GM19043 (cell line): ENCODE measurements around the gene MYMX.
A peak's percentile ranks its signal among the peaks of the same experiment; 100 is the strongest.

Source experiments
- ATAC-seq: cut with Tn5 transposase; IDR thresholded peaks from one replicate; pipeline ENCODE4 v1.9.1; 2021; ENCODE audit warnings: low read depth; ENCODE audit not compliant: unreplicated experiment

The MYMX gene

DNA sequence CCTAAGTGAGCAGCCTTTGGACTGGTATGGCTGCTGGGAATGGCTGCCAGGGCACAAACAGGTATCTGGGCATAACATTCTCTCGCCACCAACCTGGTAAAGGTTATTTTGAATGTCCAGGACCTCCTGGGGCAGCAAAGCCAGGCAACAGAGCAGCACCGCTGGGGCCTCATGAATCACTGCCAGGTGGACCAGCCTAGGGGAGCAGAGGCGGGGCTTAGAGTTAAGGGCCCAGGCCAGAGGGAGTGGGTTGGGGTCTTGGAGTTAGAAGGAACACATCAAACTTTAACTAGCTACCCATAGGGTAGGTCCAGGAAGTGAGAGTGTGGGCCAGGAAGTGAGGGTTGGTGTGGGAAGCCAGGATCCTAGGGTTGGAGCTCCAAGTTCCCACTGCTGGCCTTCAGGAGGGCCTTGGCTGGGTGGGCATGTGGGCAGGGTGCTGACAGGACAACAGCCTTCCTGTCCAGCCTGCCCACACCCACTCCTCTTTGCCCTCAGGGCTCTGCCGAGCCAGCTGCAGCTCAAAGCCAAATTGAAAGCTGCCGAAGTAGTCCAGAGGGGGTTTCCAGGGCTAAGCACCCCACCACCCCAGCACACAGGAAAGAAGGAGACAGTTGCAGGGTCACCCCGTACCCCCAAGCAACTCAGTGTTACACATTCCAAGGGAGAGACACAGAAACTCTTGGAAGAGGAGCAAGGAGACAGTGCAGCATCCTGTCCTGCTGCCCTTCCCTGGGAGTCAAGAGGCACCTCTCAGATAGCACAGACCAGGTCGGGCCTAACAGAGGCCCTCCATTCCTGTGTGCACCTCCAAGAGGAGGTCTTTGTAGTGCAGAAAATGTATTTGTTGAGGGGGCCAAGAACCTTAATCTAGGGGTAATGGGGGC is 46.0 kb downstream of the MYMX start:
- ATAC-seq = no peak

DNA sequence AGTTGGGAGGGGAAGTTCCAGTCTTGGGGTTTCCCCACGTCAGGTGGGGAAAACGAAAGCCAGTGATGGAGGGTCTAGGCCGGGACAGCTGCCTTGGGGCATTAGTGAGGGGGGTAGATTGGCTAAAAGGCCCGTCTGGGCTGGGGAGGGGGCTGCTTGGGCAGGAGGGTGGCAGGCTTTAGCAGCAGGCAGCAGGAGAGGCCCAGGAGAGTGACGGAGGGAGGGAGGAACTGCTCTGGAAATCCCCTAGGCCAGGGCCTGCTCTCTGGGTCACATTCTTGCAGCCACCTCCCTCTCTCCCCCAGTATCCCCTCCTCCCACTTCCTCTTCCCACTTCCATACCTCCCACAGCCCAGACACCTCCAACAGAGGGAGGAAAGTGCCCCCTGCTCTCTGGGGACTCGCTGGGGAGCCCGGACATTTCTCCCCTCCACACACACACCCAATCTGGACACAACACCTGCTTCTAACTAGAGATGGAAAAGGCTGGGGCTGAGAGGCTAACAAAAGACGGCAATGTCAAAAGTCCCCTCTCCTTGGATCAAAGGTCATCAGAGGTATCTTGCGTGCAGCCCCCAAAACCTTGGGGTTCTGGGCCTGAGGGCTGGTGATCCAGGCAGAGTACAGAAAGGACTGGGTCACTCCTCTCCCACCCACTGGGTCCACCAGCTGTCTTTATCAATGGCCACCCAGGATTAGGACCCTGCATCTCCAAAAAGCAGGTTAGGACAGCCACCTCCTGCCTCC is 46.8 kb downstream of the MYMX start:
- no peak for ATAC-seq

DNA sequence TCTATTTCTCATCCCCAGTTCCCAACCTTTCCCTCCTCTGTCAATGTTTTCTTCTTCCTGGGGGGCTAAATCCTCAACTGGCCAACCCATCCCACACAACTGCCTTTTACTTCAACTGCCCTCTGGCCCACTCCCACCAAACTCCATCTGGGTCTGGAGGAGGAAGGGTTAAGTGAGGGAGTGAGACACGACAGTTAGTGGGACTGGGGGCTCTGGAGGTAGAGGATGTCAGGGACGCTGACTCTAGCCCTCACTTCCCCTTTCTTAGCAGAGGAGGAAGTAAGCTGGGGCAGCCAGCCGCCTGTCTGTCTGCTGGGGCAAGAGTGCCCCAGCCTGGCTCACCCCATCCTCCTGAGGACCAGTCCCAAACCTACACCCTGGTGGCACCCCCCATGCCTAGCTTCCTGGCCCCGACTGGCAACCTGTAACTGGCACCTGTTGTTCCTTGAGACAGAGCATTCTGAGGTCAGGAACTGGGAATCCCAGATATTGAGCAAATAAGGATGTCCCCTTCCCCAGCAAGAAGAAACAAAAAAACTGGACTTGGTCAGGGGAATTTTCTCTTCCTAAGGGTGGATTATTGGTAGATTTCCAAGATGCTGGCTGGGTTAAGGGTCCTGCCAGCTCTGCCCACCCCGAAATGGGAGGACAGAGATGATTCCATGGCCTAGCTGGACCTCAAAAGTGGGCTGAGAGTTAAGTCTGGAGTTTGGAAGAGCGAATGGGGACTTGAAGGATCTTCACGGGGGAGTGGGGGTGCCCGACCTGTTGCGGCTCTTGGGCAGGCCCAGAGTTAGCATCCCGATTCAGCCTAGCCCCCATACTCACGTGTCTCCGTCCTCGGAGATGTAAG is 47.7 kb downstream of the MYMX start:
- ATAC-seq = peak; percentile 41

DNA sequence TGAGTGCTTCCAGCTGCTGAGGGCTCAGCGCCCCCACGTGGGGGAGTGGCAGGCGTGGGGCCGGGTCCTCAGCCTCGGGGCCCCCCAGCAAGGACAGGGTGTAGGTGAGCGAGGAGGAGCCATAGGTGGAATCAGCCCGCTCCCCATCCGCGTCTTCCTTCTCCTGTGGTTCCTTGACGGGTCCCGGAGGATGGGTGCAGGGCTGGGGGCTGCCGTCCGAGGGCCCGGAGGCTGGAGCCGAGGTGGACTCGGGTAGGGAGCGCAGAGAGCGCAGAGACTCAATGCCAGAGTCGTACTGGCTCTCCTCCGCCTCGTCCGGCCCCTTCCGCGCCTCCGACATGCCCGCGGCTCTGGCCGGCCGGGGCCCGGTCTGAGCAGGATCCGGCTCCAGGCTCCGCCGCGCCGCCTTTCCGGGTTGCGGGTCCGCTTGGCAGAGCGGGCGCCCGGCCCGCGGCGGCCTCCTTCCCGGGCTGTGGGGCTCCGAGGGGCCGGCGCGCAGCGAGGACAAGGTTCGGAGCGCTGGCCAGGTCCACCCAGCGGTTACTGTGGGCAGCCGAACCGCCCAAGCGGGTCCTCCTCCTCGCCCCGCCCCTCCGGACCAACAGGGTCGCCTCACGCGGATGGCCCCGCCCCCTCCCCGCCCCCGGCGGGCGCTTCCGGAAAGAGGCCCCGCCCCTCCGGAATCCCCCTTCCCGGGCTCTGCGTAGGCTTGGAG is 48.4 kb downstream of the MYMX start, which contains the start of gene NFKBIE:
Gene NFKBIE, minus strand, starts transcription at position 545 of the 715 bp plus-strand sequence. Its CDS starts 205 bp downstream, at position 340.
- no peak for ATAC-seq

DNA sequence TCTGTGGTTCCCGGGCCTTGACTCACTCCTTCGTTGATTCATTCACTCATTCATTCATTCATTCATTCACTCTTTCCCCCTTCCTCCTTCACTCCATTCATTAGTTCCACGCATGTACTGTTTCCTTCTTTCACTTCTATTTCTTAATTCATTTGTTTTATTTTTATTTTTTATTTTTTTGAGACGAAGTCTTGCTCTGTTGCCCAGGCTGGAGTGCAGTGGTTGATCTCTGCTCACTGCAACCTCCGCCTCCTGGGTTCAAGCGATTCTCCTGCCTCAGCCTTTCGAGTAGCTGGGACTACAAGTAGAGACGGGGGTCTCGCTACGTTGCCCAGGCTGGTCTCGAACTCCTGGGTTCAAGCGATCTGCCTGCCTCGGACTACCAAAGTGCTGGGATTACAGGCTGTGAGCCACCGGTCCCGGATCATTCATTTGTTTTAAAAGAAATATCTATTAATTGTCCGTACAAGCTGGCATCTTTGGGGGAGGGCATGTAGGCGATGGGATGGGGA is 49.1 kb downstream of the MYMX start:
- ATAC-seq = no peak

DNA sequence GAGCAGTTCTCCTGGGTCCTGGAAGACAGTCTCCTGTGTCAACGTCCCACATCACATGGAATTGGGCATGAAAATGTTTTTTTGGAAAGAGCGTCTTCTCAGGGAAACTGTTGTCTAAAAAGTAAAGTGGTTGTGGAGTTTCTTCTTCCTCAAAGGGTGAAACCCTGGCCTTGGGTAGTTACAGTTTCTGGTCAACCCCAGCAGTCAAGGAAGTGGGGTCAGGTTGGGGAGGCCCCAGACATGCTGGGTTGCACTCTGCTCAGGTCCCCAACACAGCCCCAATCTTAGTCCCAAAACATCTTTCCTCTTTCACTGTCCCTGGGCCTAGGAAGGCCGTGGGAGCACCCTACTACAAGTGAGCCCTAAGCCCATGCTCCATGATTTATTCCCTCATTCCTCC is 49.6 kb downstream of the MYMX start:
- ATAC-seq = peak; percentile 38

DNA sequence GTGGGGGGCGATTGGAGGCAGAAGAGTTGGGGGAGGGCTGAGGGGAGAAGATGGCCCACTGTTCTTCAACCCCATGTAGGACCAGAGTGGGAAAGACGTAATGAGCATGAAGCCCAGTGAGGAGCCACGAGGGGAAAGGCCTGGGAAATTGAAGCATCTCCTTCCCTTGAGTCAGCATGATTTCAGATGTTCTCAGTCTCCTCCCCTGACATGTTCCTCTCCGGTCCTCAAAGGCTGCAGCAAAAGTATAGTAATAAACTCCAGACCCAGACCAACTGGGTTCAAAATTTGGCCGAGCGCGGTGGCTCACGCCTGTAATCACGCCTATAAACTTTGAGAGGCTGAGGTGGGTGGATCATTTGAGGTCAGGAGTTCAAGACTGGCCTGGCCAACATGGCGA is 50.5 kb downstream of the MYMX start:
- no peak for ATAC-seq
